ENCODE results near the gene SLC7A10.

The SLC7A10 gene

DNA sequence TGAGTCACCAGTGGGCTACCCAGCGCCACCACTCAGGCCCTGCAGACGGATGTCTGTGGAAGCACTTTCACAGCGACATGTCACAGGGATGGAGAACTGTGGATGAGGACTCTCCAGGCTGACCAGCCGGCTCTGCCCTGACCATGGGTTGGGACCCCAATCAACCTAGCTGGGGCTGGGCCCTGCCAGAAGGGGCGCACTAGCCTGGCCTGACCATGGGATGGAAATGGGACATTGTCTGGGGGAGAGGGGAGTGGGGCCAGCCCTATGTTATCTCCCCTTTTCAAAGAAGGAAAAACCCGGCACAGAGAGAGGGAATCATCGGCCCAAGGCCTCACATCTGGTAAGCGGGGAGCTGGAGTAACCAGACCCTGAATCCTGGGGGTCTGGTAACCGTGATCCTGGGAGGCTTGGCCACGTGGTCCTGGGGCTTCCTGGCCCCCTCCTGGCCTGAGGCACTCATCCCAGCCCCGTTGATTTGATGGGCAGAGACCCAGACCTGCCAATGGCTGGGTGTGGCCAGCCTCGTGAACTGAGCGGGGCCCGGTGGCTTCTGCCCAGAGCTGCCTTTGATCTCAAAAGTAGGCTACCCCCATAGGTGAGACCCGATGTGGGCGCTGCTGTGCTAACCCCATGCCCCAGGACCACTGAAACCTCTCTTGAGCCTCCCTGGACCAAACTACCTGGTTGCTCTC lies 11.2 kb upstream of the SLC7A10 start:
- Histone ChIP-seq H3K27ac (ENCODE audit: low read depth, low read length) (no peak overlapping the region), H3K9me3 (ENCODE audit: control insufficient read depth, insufficient read depth, low read depth, low read length) (no peaks in the 10 kb centered on the region), H3K4me3 (ENCODE audit: low read depth, low read length) (no peak overlapping the region), H3K27me3 (ENCODE audit: control insufficient read depth, insufficient read depth, low read length) (peaks cover 3% of the 10 kb centered on the region; the same call in 1 of the 2 replicates), H3K36me3 (ENCODE audit: control insufficient read depth, insufficient read depth, low read length) (no peaks in the 10 kb centered on the region), H3K9ac (ENCODE audit: low read length) (no peak overlapping the region), H3K4me1 (ENCODE audit: control insufficient read depth, insufficient read depth, low read length) (no peaks in the 10 kb centered on the region)

DNA sequence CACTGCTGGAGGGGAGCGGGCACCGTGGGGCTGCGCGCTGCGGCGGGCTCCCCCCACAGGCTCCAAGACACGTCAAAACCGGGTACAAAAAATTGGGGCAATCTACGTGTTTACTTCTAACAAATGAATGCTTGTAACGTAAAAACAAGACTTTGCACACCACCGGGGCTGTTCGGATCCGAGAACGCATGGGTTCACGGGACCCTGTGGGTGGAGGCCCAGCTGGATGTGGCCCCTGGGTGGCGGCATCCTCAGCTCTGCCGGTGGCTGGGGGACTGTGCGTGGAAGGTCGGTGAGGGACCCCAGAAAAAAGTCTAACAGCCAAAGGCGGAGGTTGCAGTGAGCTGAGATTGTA lies 10.3 kb upstream of the SLC7A10 start:
- no peaks in the 10 kb centered on the region for H3K9me3 ChIP-seq (ENCODE audit: control insufficient read depth, insufficient read depth, low read depth, low read length)
- no peaks in the 10 kb centered on the region for H3K4me1 ChIP-seq (ENCODE audit: control insufficient read depth, insufficient read depth, low read length)
- no peak overlapping the region for H3K27ac ChIP-seq (ENCODE audit: low read depth, low read length)
- H3K27me3 ChIP-seq (ENCODE audit: control insufficient read depth, insufficient read depth, low read length) = peaks cover 4% of the 10 kb centered on the region; the same call in 1 of the 2 replicates
- no peak overlapping the region for H3K4me3 ChIP-seq (ENCODE audit: low read depth, low read length)
- no peaks in the 10 kb centered on the region for H3K36me3 ChIP-seq (ENCODE audit: control insufficient read depth, insufficient read depth, low read length)
- H3K9ac ChIP-seq (ENCODE audit: low read length) = no peak overlapping the region

DNA sequence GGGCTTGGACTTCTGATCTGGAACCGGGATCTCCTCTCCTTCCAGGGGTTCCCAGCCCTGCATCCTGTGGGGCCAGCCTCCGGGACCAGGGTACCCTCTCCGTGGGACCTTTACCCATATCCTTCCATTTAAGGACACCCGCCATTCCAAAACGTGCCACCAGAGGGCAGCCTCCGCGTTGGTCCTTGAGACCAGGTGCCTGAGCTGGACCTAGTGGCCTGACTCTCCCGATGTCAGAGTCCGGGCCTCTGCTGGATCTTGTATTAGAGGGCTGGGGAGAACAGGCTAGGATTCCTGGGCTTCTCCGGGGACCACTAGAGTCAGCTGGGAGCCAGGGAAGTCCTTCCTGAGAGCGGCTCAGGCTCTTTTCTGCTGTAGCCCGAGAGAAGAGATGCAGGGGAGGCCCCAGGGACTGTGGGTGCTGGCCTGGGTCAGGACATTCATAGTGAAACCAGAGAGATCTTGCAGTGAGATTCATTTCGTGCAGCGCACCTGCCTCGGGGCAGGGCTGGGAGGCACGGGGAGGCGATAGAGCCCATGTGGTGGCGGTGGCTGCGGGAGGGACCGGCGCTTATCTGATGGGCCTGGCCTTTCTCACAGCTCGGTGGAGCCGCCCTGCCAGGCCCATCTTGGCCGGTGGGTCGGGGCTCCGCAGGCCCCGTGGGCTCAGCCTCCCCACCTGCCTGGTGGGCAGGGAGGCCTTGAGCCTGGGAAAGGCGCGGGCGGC lies 9.8 kb upstream of the SLC7A10 start:
- peaks cover 8% of the 10 kb centered on the region; the same call in 1 of the 2 replicates for H3K27me3 ChIP-seq (ENCODE audit: control insufficient read depth, insufficient read depth, low read length)
- no peak overlapping the region for H3K9ac ChIP-seq (ENCODE audit: low read length)
- no peak overlapping the region for H3K4me3 ChIP-seq (ENCODE audit: low read depth, low read length)
- H3K36me3 ChIP-seq (ENCODE audit: control insufficient read depth, insufficient read depth, low read length) = no peaks in the 10 kb centered on the region
- H3K9me3 ChIP-seq (ENCODE audit: control insufficient read depth, insufficient read depth, low read depth, low read length) = no peaks in the 10 kb centered on the region
- H3K4me1 ChIP-seq (ENCODE audit: control insufficient read depth, insufficient read depth, low read length) = no peaks in the 10 kb centered on the region
- no peak overlapping the region for H3K27ac ChIP-seq (ENCODE audit: low read depth, low read length)

DNA sequence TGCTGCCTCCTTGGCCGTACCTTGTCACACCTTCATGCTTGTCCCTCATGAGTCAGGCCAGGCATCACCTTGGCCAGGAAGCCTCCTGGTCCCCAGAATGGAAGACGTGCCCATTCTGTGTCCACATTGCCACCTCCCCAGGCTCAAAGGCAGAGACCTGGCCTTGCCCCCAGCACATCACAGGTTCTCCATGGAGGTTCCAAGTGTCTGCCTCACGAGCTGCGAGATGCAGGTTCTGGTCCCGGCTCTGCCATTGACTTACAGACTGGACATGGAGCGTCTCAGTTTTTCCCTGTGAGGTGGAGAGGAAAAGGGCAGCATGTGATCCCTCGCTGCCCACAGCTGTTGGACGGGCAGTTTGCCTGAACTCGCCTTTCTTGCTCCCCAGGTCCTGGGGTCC lies 9.1 kb upstream of the SLC7A10 start:
- Histone ChIP-seq H3K9ac (ENCODE audit: low read length) (no peak overlapping the region), H3K4me3 (ENCODE audit: low read depth, low read length) (no peak overlapping the region), H3K27me3 (ENCODE audit: control insufficient read depth, insufficient read depth, low read length) (peaks cover 11% of the 10 kb centered on the region; the same call in 1 of the 2 replicates), H3K4me1 (ENCODE audit: control insufficient read depth, insufficient read depth, low read length) (no peaks in the 10 kb centered on the region), H3K36me3 (ENCODE audit: control insufficient read depth, insufficient read depth, low read length) (no peaks in the 10 kb centered on the region), H3K9me3 (ENCODE audit: control insufficient read depth, insufficient read depth, low read depth, low read length) (0 out of 2 replicates have a peak, but pooled peaks cover under 1% of the 10 kb centered on the region), H3K27ac (ENCODE audit: low read depth, low read length) (no peak overlapping the region)

DNA sequence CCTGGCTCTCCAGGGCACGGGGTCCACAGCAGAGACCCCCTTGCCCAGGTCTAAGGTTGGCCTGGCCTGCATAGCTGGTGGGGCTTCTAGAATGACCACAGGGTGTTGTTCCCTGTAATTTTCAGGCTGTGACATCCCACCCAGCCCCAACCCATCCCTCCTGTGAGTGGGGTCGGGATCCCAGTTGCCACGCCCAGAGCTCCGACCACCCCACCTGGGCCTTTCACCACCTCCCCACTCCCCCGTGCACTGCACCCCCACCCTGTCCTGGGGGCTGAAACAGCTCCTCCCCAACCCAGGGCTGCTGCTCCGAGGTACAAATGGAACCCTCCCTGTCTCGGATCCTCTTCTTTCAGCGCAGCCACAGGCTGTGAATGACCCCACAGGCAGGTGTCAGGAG lies 8.4 kb upstream of the SLC7A10 start:
- 0 out of 2 replicates have a peak, but pooled peaks cover 5% of the 10 kb centered on the region for H3K9me3 ChIP-seq (ENCODE audit: control insufficient read depth, insufficient read depth, low read depth, low read length)

DNA sequence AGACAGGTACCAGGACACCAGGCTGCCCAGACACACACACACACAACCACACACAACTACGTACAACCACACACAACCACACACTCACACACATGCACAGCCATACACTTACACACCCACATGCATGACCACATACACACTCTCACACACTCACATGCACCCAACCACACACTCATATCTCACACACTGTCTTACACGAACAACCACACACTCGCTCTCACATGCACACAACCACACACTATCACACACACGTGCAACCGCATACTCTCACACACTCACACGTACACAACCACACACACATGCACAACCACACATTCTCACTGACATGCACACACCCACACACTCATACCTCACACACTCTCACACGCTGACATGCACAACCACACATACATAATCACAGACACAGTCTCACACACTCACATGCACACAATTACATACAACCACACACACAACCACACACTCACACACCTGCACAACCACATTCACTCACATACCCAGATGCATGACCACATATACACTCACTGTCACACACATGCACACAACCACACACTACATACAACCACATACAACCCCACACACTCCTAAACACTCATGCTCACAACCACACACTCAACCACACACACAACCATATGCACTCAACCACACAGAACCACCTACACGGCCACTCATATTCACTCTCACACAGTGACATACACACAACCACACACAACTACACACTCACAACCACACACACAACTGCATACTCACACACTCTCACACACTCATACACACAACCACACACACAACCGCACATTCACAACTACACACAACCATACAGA lies 7.6 kb upstream of the SLC7A10 start:
- peaks cover 13% of the 10 kb centered on the region; the same call in 1 of the 2 replicates for H3K9me3 ChIP-seq (ENCODE audit: control insufficient read depth, insufficient read depth, low read depth, low read length)
- H3K27ac ChIP-seq (ENCODE audit: low read depth, low read length) = no peak overlapping the region
- H3K4me1 ChIP-seq (ENCODE audit: control insufficient read depth, insufficient read depth, low read length) = no peaks in the 10 kb centered on the region
- H3K27me3 ChIP-seq (ENCODE audit: control insufficient read depth, insufficient read depth, low read length) = peaks cover 11% of the 10 kb centered on the region; the same call in 1 of the 2 replicates
- H3K4me3 ChIP-seq (ENCODE audit: low read depth, low read length) = no peak overlapping the region
- H3K9ac ChIP-seq (ENCODE audit: low read length) = no peak overlapping the region
- H3K36me3 ChIP-seq (ENCODE audit: control insufficient read depth, insufficient read depth, low read length) = no peaks in the 10 kb centered on the region

More for the DNA sequence above, 8.4 kb upstream of the SLC7A10 start:
- H3K27ac ChIP-seq (ENCODE audit: low read depth, low read length) = no peak overlapping the region
- no peak overlapping the region for H3K4me3 ChIP-seq (ENCODE audit: low read depth, low read length)
- H3K27me3 ChIP-seq (ENCODE audit: control insufficient read depth, insufficient read depth, low read length) = peaks cover 11% of the 10 kb centered on the region; the same call in 1 of the 2 replicates
- H3K4me1 ChIP-seq (ENCODE audit: control insufficient read depth, insufficient read depth, low read length) = no peaks in the 10 kb centered on the region
- no peak overlapping the region for H3K9ac ChIP-seq (ENCODE audit: low read length)
- H3K36me3 ChIP-seq (ENCODE audit: control insufficient read depth, insufficient read depth, low read length) = no peaks in the 10 kb centered on the region

DNA sequence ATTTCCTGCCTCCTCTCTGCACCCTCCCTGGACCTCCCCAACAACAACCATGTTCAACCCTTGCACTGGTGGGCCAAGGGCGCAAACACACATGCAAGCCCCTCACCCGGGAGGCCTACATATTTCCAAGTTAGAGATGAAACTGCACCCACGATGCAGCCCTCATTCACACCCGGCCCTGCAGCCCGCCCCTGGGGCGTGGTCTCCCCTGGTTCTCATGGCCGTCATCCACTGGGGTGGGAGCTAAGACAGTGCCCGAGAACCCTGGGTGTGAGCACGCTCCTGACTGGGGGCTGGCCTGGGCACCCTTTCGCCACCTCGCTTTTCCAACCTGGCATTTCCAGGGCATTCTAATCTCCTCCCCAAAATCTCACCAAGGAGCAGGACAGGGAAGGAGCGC lies 7.0 kb upstream of the SLC7A10 start:
- Histone ChIP-seq H3K4me1 (ENCODE audit: control insufficient read depth, insufficient read depth, low read length) (no peaks in the 10 kb centered on the region), H3K27me3 (ENCODE audit: control insufficient read depth, insufficient read depth, low read length) (peaks cover 15% of the 10 kb centered on the region), H3K9me3 (ENCODE audit: control insufficient read depth, insufficient read depth, low read depth, low read length) (peaks cover 17% of the 10 kb centered on the region), H3K27ac (ENCODE audit: low read depth, low read length) (no peak overlapping the region), H3K4me3 (ENCODE audit: low read depth, low read length) (no peak overlapping the region), H3K9ac (ENCODE audit: low read length) (no peak overlapping the region), H3K36me3 (ENCODE audit: control insufficient read depth, insufficient read depth, low read length) (no peaks in the 10 kb centered on the region)

DNA sequence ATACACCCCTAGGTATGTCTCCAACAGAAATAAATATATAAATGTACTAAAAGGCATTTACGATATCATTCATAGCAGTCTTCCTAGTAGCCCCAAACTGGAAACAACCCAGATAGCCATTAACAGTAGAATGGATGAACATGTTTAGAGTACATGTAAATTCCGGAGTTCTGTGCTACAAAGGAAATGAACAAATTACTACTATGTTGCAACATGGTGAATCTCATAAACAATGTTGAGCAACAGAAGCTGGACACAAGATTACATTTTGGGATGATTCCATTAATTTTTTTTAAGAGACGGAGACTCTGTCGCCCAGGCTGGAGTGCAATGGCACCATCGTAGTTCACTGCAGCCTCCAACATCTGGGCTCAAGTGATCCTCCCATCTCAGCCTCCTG lies 5.9 kb upstream of the SLC7A10 start:
- Histone ChIP-seq H3K4me3 (ENCODE audit: low read depth, low read length) (no peak overlapping the region), H3K27me3 (ENCODE audit: control insufficient read depth, insufficient read depth, low read length) (peaks cover 26% of the 10 kb centered on the region), H3K4me1 (ENCODE audit: control insufficient read depth, insufficient read depth, low read length) (no peaks in the 10 kb centered on the region), H3K36me3 (ENCODE audit: control insufficient read depth, insufficient read depth, low read length) (no peaks in the 10 kb centered on the region), H3K27ac (ENCODE audit: low read depth, low read length) (no peak overlapping the region), H3K9me3 (ENCODE audit: control insufficient read depth, insufficient read depth, low read depth, low read length) (peaks cover 22% of the 10 kb centered on the region), H3K9ac (ENCODE audit: low read length) (no peak overlapping the region)

DNA sequence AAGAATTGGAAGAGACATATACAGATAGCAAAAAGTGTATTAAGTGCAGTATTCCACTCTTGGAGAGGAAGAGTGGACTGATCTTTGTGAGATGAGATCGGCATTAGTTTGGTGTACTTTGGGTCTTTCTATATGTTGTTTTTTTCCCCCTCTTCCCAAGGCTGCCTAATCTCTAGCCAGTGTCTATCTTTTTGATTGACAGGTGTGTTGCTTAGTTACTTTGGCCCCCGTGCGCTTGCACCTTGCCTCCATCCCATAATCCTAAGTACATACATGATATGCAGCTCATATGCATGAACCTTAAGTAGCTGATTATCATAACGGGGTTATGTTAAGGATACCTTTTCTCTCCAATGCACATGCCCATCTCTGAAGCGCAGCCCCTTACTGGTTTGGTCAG lies 4.3 kb upstream of the SLC7A10 start:
- Histone ChIP-seq H3K27ac (ENCODE audit: low read depth, low read length) (no peak overlapping the region), H3K9ac (ENCODE audit: low read length) (no peak overlapping the region), H3K4me3 (ENCODE audit: low read depth, low read length) (no peak overlapping the region), H3K27me3 (ENCODE audit: control insufficient read depth, insufficient read depth, low read length) (peaks cover 41% of the 10 kb centered on the region), H3K9me3 (ENCODE audit: control insufficient read depth, insufficient read depth, low read depth, low read length) (peaks cover 22% of the 10 kb centered on the region), H3K36me3 (ENCODE audit: control insufficient read depth, insufficient read depth, low read length) (no peaks in the 10 kb centered on the region), H3K4me1 (ENCODE audit: control insufficient read depth, insufficient read depth, low read length) (peaks cover 7% of the 10 kb centered on the region; the same call in 1 of the 2 replicates)

DNA sequence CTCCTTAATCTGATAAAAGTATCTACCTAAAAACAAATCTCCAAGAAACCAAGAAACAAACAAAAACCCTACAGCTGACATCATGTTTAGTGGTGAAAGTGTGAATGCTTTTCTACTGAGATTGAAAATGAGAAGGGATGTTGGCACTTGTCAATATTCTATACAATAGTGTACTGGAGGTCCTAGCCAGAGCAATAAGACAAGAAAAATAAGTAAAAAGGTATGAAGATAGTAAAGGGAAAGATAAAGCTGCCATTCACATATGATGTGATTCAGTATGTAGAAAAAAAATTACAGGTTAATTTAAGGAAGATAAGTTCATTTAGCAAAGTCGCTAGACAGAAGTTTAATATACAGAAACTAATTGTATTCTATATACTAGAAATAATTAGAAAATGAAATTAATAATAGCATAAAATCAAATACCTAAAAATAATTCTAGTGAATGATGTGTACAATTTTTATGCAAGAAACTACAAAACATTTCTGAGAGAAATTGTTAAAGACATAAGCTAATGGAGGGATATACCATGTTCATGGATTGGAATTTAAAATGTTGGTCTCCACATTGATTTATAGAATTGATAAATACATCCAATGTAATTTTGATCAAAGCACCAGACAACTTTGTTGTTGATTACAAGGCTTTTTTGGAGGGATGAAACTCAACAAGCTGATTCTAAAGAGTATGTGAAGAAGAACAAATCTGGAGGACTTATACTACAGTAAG lies 2.4 kb upstream of the SLC7A10 start:
- Histone ChIP-seq H3K27ac (ENCODE audit: low read depth, low read length) (no peak overlapping the region), H3K4me1 (ENCODE audit: control insufficient read depth, insufficient read depth, low read length) (peaks cover 7% of the 10 kb centered on the region; the same call in 1 of the 2 replicates), H3K27me3 (ENCODE audit: control insufficient read depth, insufficient read depth, low read length) (peaks cover 56% of the 10 kb centered on the region)

More for the DNA sequence above, 2.4 kb upstream of the SLC7A10 start:
- Histone ChIP-seq H3K9me3 (ENCODE audit: control insufficient read depth, insufficient read depth, low read depth, low read length) (peaks cover 22% of the 10 kb centered on the region), H3K36me3 (ENCODE audit: control insufficient read depth, insufficient read depth, low read length) (no peaks in the 10 kb centered on the region), H3K9ac (ENCODE audit: low read length) (no peak overlapping the region), H3K4me3 (ENCODE audit: low read depth, low read length) (no peak overlapping the region)
